CD4-positive, alpha-beta T cell treated with Interleukin-15 for 1 hour (primary cell): ENCODE results near the gene MAML3.

Experiments used
- DNase-seq: peaks from one replicate; pipeline ENCODE4 v3.0.0-alpha.2; 2020

MAML3 gene

GRCh38 chr4:140097572-140097971, 56.4 kb downstream of the MAML3 start:
- DNase-seq = no peak

GRCh38 chr4:140096921-140097320, 57.1 kb downstream of the MAML3 start:
- no peak for DNase-seq

- no peak for DNase-seq
Observed at GRCh38 chr4:140096483-140096861, 57.5 kb downstream of the MAML3 start.

- peak; percentile 71 for DNase-seq
Observed at GRCh38 chr4:140095694-140096482, 58.1 kb downstream of the MAML3 start.

GRCh38 chr4:140094438-140095420, 59.3 kb downstream of the MAML3 start:
- DNase-seq = peak; percentile 79

GRCh38 chr4:140092094-140092851, 61.7 kb downstream of the MAML3 start:
- DNase-seq = no peak

GRCh38 chr4:140091305-140091704, 62.7 kb downstream of the MAML3 start:
- DNase-seq = no peak

GRCh38 chr4:140090215-140090731, 63.7 kb downstream of the MAML3 start:
- DNase-seq = no peak

GRCh38 chr4:140089216-140089615, 64.8 kb downstream of the MAML3 start:
- no peak for DNase-seq

GRCh38 chr4:140088323-140088967, 65.5 kb downstream of the MAML3 start:
- DNase-seq = no peak

- no peak for DNase-seq
Observed at GRCh38 chr4:140085881-140086280, 68.1 kb downstream of the MAML3 start.

GRCh38 chr4:140085062-140085622, 68.8 kb downstream of the MAML3 start:
- no peak for DNase-seq

GRCh38 chr4:140084385-140084784, 69.6 kb downstream of the MAML3 start:
- DNase-seq = no peak

- DNase-seq = no peak
Observed at GRCh38 chr4:140082391-140082755, 71.6 kb downstream of the MAML3 start.

GRCh38 chr4:140081641-140082390, 72.2 kb downstream of the MAML3 start:
- DNase-seq = no peak

- DNase-seq = no peak
Observed at GRCh38 chr4:140080883-140081282, 73.1 kb downstream of the MAML3 start.

- no peak for DNase-seq
Observed at GRCh38 chr4:140078366-140078765, 75.6 kb downstream of the MAML3 start.

- DNase-seq = no peak
Observed at GRCh38 chr4:140076307-140076706, 77.7 kb downstream of the MAML3 start.

GRCh38 chr4:140071806-140072205, 82.2 kb downstream of the MAML3 start:
- peak; percentile 73 for DNase-seq

GRCh38 chr4:140070973-140071372, 83.0 kb downstream of the MAML3 start:
- DNase-seq = no peak

- DNase-seq = no peak
Observed at GRCh38 chr4:140070366-140070765, 83.6 kb downstream of the MAML3 start.
